ENCODE measurements around the gene AIG1. TPM values are rescaled to one million over a fixed set of nuclear protein-coding genes. Genes with fewer than 3 reads are reported as not detected.
A peak's percentile ranks its signal among the peaks of the same experiment; 100 is the strongest.

The AIG1 gene
- total RNA-seq, 1 donor: 18.9 TPM

GRCh38 chr6:143092768-143093167, 32.1 kb downstream of the AIG1 start:
- no peak for DNase-seq (ENCODE audit: low read depth in 2 of 3, low spot score in 2 of 3)

- DNase-seq (ENCODE audit: low read depth in 2 of 3, low spot score in 2 of 3): no peak
These were observed 32.6 kb downstream of the AIG1 start for GRCh38 chr6:143093290-143093689.

GRCh38 chr6:143096403-143096802, 35.7 kb downstream of the AIG1 start:
- no peak for DNase-seq (ENCODE audit: low read depth in 2 of 3, low spot score in 2 of 3)

- DNase-seq (ENCODE audit: low read depth in 2 of 3, low spot score in 2 of 3): peak in 1 of 3 donors; percentile 4
These were observed 36.6 kb downstream of the AIG1 start for GRCh38 chr6:143097224-143097795.

- DNase-seq (ENCODE audit: low read depth in 2 of 3, low spot score in 2 of 3): peak in 1 of 3 donors; percentile 22
These were observed 37.5 kb downstream of the AIG1 start for GRCh38 chr6:143098054-143098671.

GRCh38 chr6:143099647-143100046, 39.0 kb downstream of the AIG1 start:
- DNase-seq (ENCODE audit: low read depth in 2 of 3, low spot score in 2 of 3): no peak

- DNase-seq (ENCODE audit: low read depth in 2 of 3, low spot score in 2 of 3): no peak
These were observed 39.7 kb downstream of the AIG1 start for GRCh38 chr6:143100429-143100828.

- no peak for DNase-seq (ENCODE audit: low read depth in 2 of 3, low spot score in 2 of 3)
These were observed 43.2 kb downstream of the AIG1 start for GRCh38 chr6:143103916-143104315.

GRCh38 chr6:143107440-143107839, 46.8 kb downstream of the AIG1 start:
- no peak for DNase-seq (ENCODE audit: low read depth in 2 of 3, low spot score in 2 of 3)

GRCh38 chr6:143107911-143108761, 47.4 kb downstream of the AIG1 start:
- no peak for DNase-seq (ENCODE audit: low read depth in 2 of 3, low spot score in 2 of 3)

GRCh38 chr6:143109196-143109595, 48.5 kb downstream of the AIG1 start:
- no peak for DNase-seq (ENCODE audit: low read depth in 2 of 3, low spot score in 2 of 3)

- no peak for DNase-seq (ENCODE audit: low read depth in 2 of 3, low spot score in 2 of 3)
These were observed 49.9 kb downstream of the AIG1 start for GRCh38 chr6:143110572-143110971.

- DNase-seq (ENCODE audit: low read depth in 2 of 3, low spot score in 2 of 3): no peak
These were observed 50.3 kb downstream of the AIG1 start for GRCh38 chr6:143110996-143111395.

- no peak for DNase-seq (ENCODE audit: low read depth in 2 of 3, low spot score in 2 of 3)
These were observed 50.8 kb downstream of the AIG1 start for GRCh38 chr6:143111443-143111842.

- no peak for DNase-seq (ENCODE audit: low read depth in 2 of 3, low spot score in 2 of 3)
These were observed 51.5 kb downstream of the AIG1 start for GRCh38 chr6:143112084-143112768.

- no peak for DNase-seq (ENCODE audit: low read depth in 2 of 3, low spot score in 2 of 3)
These were observed 52.1 kb downstream of the AIG1 start for GRCh38 chr6:143112837-143113236.

GRCh38 chr6:143115728-143116127, 55.0 kb downstream of the AIG1 start:
- no peak for DNase-seq (ENCODE audit: low read depth in 2 of 3, low spot score in 2 of 3)

- no peak for DNase-seq (ENCODE audit: low read depth in 2 of 3, low spot score in 2 of 3)
These were observed 56.4 kb downstream of the AIG1 start for GRCh38 chr6:143117108-143117507.

- no peak for DNase-seq (ENCODE audit: low read depth in 2 of 3, low spot score in 2 of 3)
These were observed 58.6 kb downstream of the AIG1 start for GRCh38 chr6:143119260-143119659.

GRCh38 chr6:143123081-143123480, 62.4 kb downstream of the AIG1 start:
- DNase-seq (ENCODE audit: low read depth in 2 of 3, low spot score in 2 of 3): no peak

- no peak for DNase-seq (ENCODE audit: low read depth in 2 of 3, low spot score in 2 of 3)
These were observed 63.3 kb downstream of the AIG1 start for GRCh38 chr6:143123941-143124340.

All from hematopoietic multipotent progenitor cell (in vitro differentiated cells).